SK-N-SH treated with all-trans-retinoic acid at 6 μM for 48 hours (cell line): ENCODE results near the gene FGF19.

Source experiments
- ATAC-seq: fragments of 200-7000 bp; cut with Tn5 transposase; 3 replicates; pipeline ENCODE4 v1.9.1; 2020; ENCODE audit warnings: mild to moderate bottlenecking, moderate library complexity
- ARNTL ChIP-seq: fragments of 450-650 bp; formaldehyde crosslinking; IDR thresholded peaks from 2 replicates; pipeline ENCODE4 v1.5.0; 2020; ENCODE audit warnings: low read depth, mild to moderate bottlenecking, moderate library complexity, borderline replicate concordance
- BACH2 ChIP-seq: fragments of 250-450 bp; sonication (Bioruptor Pico); IDR thresholded peaks from 2 replicates; pipeline ENCODE4 v1.9.0; 2021; ENCODE audit warnings: mild to moderate bottlenecking, borderline replicate concordance
- CREB5 ChIP-seq: fragments of 250-450 bp; sonication (Bioruptor Pico); IDR thresholded peaks from 2 replicates; pipeline ENCODE4 v1.5.1; 2020; ENCODE audit warnings: low read depth, mild to moderate bottlenecking, moderate library complexity
- CSDC2 ChIP-seq: fragments of 250-450 bp; sonication (Bioruptor Pico); IDR thresholded peaks from 2 replicates; pipeline ENCODE4 v1.5.0; 2020; ENCODE audit warnings: mild to moderate bottlenecking, moderate library complexity
- CSRNP3 ChIP-seq: fragments of 250-450 bp; sonication (Bioruptor Pico); IDR thresholded peaks from 2 replicates; pipeline ENCODE4 v1.5.1; 2021; ENCODE audit warnings: mild to moderate bottlenecking, moderate library complexity
- ESRRG ChIP-seq: fragments of 250-450 bp; sonication (Bioruptor Pico); IDR thresholded peaks from 2 replicates; pipeline ENCODE4 v1.6.1; 2021; ENCODE audit warnings: mild to moderate bottlenecking
- GLIS3 ChIP-seq: fragments of 250-450 bp; sonication (Bioruptor Pico); IDR thresholded peaks from 2 replicates; pipeline ENCODE4 v1.5.0; 2020; ENCODE audit warnings: mild to moderate bottlenecking, moderate library complexity
- ISL1 ChIP-seq: fragments of 250-450 bp; sonication (Bioruptor Pico); IDR thresholded peaks from 2 replicates; pipeline ENCODE4 v2.1.2; 2022; ENCODE audit warnings: mild to moderate bottlenecking, moderate library complexity
- OSR1 ChIP-seq: fragments of 250-450 bp; sonication (Bioruptor Pico); IDR thresholded peaks from 2 replicates; pipeline ENCODE4 v1.8.0; 2022; ENCODE audit warnings: moderate library complexity, mild to moderate bottlenecking, inconsistent platforms
- PATZ1 ChIP-seq: fragments of 250-450 bp; sonication (Bioruptor Pico); IDR thresholded peaks from 2 replicates; pipeline ENCODE4 v1.8.0; 2020; ENCODE audit warnings: mild to moderate bottlenecking, moderate library complexity, borderline replicate concordance
- POU6F1 ChIP-seq: fragments of 250-450 bp; sonication (Bioruptor Pico); IDR thresholded peaks from 2 replicates; pipeline ENCODE4 v1.8.0; 2021; ENCODE audit warnings: low read depth, mild to moderate bottlenecking, moderate library complexity, borderline replicate concordance
- PPARA ChIP-seq: fragments of 250-450 bp; sonication (Bioruptor Pico); IDR thresholded peaks from 2 replicates; pipeline ENCODE4 v1.5.0; 2020; ENCODE audit warnings: mild to moderate bottlenecking, borderline replicate concordance
- RARB ChIP-seq: fragments of 250-450 bp; sonication (Bioruptor Pico); IDR thresholded peaks from 2 replicates; pipeline ENCODE4 v1.8.0; 2021; ENCODE audit warnings: mild to moderate bottlenecking, moderate library complexity
- SNAI2 ChIP-seq: fragments of 250-450 bp; sonication (Bioruptor Pico); IDR thresholded peaks from 2 replicates; pipeline ENCODE4 v1.5.0; 2020; ENCODE audit warnings: mild to moderate bottlenecking, moderate library complexity
- TCF4 ChIP-seq: fragments of 250-450 bp; sonication (Bioruptor Pico); IDR thresholded peaks from 2 replicates; pipeline ENCODE4 v1.8.0; 2021; ENCODE audit warnings: mild to moderate bottlenecking, moderate library complexity, borderline replicate concordance
- TSHZ2 ChIP-seq: fragments of 250-450 bp; sonication (Bioruptor Pico); IDR thresholded peaks from 2 replicates; pipeline ENCODE4 v1.5.0; 2020; ENCODE audit warnings: mild to moderate bottlenecking, moderate library complexity
- ZC3H10 ChIP-seq: fragments of 250-450 bp; sonication (Bioruptor Pico); IDR thresholded peaks from 2 replicates; pipeline ENCODE4 v1.5.1; 2021; ENCODE audit warnings: mild to moderate bottlenecking, moderate library complexity
- ZFP3 ChIP-seq: fragments of 250-450 bp; sonication (Bioruptor Pico); IDR thresholded peaks from 2 replicates; pipeline ENCODE4 v1.5.0; 2020; ENCODE audit warnings: mild to moderate bottlenecking, moderate library complexity
- ZFP30 ChIP-seq: fragments of 450-650 bp; formaldehyde crosslinking; IDR thresholded peaks from 2 replicates; pipeline ENCODE4 v1.5.0; 2022; ENCODE audit warnings: mild to moderate bottlenecking, moderate library complexity
- ZNF565 ChIP-seq: fragments of 450-650 bp; formaldehyde crosslinking; conservative IDR thresholded peaks from 2 replicates; pipeline ENCODE4 v1.5.0; 2020; ENCODE audit warnings: low read depth, mild to moderate bottlenecking, moderate library complexity
- ZNF70 ChIP-seq: fragments of 450-650 bp; formaldehyde crosslinking; IDR thresholded peaks from 2 replicates; pipeline ENCODE4 v1.5.0; 2020; ENCODE audit warnings: mild to moderate bottlenecking, moderate library complexity
- ZNF8 ChIP-seq: fragments of 450-650 bp; formaldehyde crosslinking; IDR thresholded peaks from 2 replicates; pipeline ENCODE4 v1.5.0; 2020; ENCODE audit warnings: mild to moderate bottlenecking, moderate library complexity

Gene FGF19

GRCh38 chr11:69726481-69726880, 22.7 kb upstream of the FGF19 start:
- no peak for TF ChIP-seq RARB (CRISPR knock-in tag)
- TF ChIP-seq TSHZ2 (CRISPR knock-in tag) = no peak
- TF ChIP-seq BACH2 (CRISPR knock-in tag) = no peak
- TF ChIP-seq ISL1 (CRISPR knock-in tag) = no peak
- TF ChIP-seq PATZ1 (CRISPR knock-in tag) = no peak
- TF ChIP-seq ZNF8 (CRISPR knock-in tag) = no peak
- no peak for TF ChIP-seq ESRRG (CRISPR knock-in tag)
- no peak for TF ChIP-seq ARNTL
- no peak for TF ChIP-seq POU6F1 (CRISPR knock-in tag)
- TF ChIP-seq ZFP3 (CRISPR knock-in tag) = no peak
- TF ChIP-seq TCF4 (CRISPR knock-in tag) = no peak
- TF ChIP-seq GLIS3 (CRISPR knock-in tag) = no peak
- no peak for TF ChIP-seq SNAI2
- no peak for TF ChIP-seq CREB5
- no peak for TF ChIP-seq OSR1 (CRISPR knock-in tag)
- no peak for TF ChIP-seq CSRNP3 (CRISPR knock-in tag)
- no peak for TF ChIP-seq ZFP30 (CRISPR knock-in tag)
- no peak for TF ChIP-seq ZNF70 (CRISPR knock-in tag)
- no peak for ATAC-seq

- ATAC-seq = no peak
- TF ChIP-seq ZC3H10 (CRISPR knock-in tag) = no peak
- no peak for TF ChIP-seq ZFP3 (CRISPR knock-in tag)
- TF ChIP-seq PPARA (CRISPR knock-in tag) = no peak
- TF ChIP-seq SNAI2 = no peak
- TF ChIP-seq ISL1 (CRISPR knock-in tag) = no peak
- no peak for TF ChIP-seq ZNF565 (CRISPR knock-in tag)
- TF ChIP-seq TCF4 (CRISPR knock-in tag) = no peak
- TF ChIP-seq ESRRG (CRISPR knock-in tag) = no peak
- no peak for TF ChIP-seq CSRNP3 (CRISPR knock-in tag)
- no peak for TF ChIP-seq RARB (CRISPR knock-in tag)
- TF ChIP-seq ZNF8 (CRISPR knock-in tag) = no peak
- no peak for TF ChIP-seq CSDC2
- TF ChIP-seq TSHZ2 (CRISPR knock-in tag) = no peak
- no peak for TF ChIP-seq CREB5
- TF ChIP-seq ZNF70 (CRISPR knock-in tag) = no peak
- TF ChIP-seq OSR1 (CRISPR knock-in tag) = no peak
- no peak for TF ChIP-seq POU6F1 (CRISPR knock-in tag)
Observed at GRCh38 chr11:69726019-69726418, 22.2 kb upstream of the FGF19 start.
